H9 (cell line): ENCODE data around the gene LRP5. TPM values are rescaled to one million over a fixed set of nuclear protein-coding genes. Genes with fewer than 3 reads are reported as not detected.

Experiments used
- DNase-seq: peaks from one replicate; pipeline ENCODE4 v3.0.0-alpha.2; 2017
- H2AFZ ChIP-seq: one replicate; pipeline ENCODE4 v1.6.1; 2013; ENCODE audit warnings: mild to moderate bottlenecking, low read length, control low read depth, moderate library complexity
- H2AK5ac ChIP-seq: 2 replicates; pipeline ENCODE4 v1.6.1; 2013; ENCODE audit warnings: low read length, control low read depth, mixed read lengths; ENCODE audit not compliant: insufficient read length
- H2BK120ac ChIP-seq: one replicate; pipeline ENCODE4 v1.6.1; 2013; ENCODE audit warnings: low read depth, mild to moderate bottlenecking, low read length, control low read depth, inconsistent platforms; ENCODE audit not compliant: poor library complexity, severe bottlenecking
- H2BK12ac ChIP-seq: 2 replicates; pipeline ENCODE4 v1.6.1; 2013; ENCODE audit warnings: low read length, control low read depth, mixed read lengths, low read depth; ENCODE audit not compliant: insufficient read length
- H2BK15ac ChIP-seq: 2 replicates; pipeline ENCODE4 v1.6.1; 2013; ENCODE audit warnings: low read depth, low read length, control low read depth
- H2BK20ac ChIP-seq: one replicate; pipeline ENCODE4 v1.6.1; 2013; ENCODE audit warnings: low read depth, mild to moderate bottlenecking, low read length, control low read depth, inconsistent platforms; ENCODE audit not compliant: poor library complexity, severe bottlenecking
- H2BK5ac ChIP-seq: 2 replicates; pipeline ENCODE4 v1.6.1; 2013; ENCODE audit warnings: low read length, control low read depth, mixed read lengths; ENCODE audit not compliant: insufficient read length
- H3K14ac ChIP-seq: 2 replicates; pipeline ENCODE4 v1.6.1; 2013; ENCODE audit warnings: low read length, control low read depth; ENCODE audit not compliant: insufficient read depth
- H3K18ac ChIP-seq: 2 replicates; pipeline ENCODE4 v1.6.1; 2013; ENCODE audit warnings: low read depth, mild to moderate bottlenecking, mixed read lengths, low read length, control low read depth; ENCODE audit not compliant: insufficient read length
- H3K23ac ChIP-seq: 2 replicates; pipeline ENCODE4 v1.6.1; 2013; ENCODE audit warnings: low read length, control low read depth, mixed read lengths, low read depth; ENCODE audit not compliant: insufficient read length
- H3K23me2 ChIP-seq: 2 replicates; pipeline ENCODE4 v1.6.1; 2013; ENCODE audit warnings: low read depth, mild to moderate bottlenecking, mixed read lengths, low read length, control low read depth; ENCODE audit not compliant: insufficient read length, poor library complexity, severe bottlenecking
- H3K27ac ChIP-seq: 2 replicates; pipeline ENCODE4 v1.5.1; 2013; ENCODE audit warnings: low read length, control low read depth, mixed read lengths, low read depth; ENCODE audit not compliant: insufficient read length
- H3K27me3 ChIP-seq: 2 replicates; pipeline ENCODE4 v1.6.1; 2013; ENCODE audit warnings: low read length, control low read depth, inconsistent platforms; ENCODE audit not compliant: insufficient read depth
- H3K4ac ChIP-seq: 2 replicates; pipeline ENCODE4 v1.6.1; 2013; ENCODE audit warnings: low read depth, mild to moderate bottlenecking, control low read depth, inconsistent platforms, low read length, moderate library complexity
- H3K4me1 ChIP-seq: 2 replicates; pipeline ENCODE4 v1.6.1; 2013; ENCODE audit warnings: low read length, control low read depth, inconsistent platforms; ENCODE audit not compliant: insufficient read depth
- H3K4me2 ChIP-seq: 2 replicates; pipeline ENCODE4 v1.6.1; 2013; ENCODE audit warnings: low read length, control low read depth, mixed read lengths; ENCODE audit not compliant: insufficient read length, insufficient read depth
- H3K56ac ChIP-seq: 2 replicates; pipeline ENCODE4 v1.6.1; 2013; ENCODE audit warnings: low read depth, mild to moderate bottlenecking, mixed read lengths, low read length, control low read depth; ENCODE audit not compliant: insufficient read length
- H3K79me1 ChIP-seq: 2 replicates; pipeline ENCODE4 v1.6.1; 2013; ENCODE audit warnings: low read depth, mild to moderate bottlenecking, moderate library complexity, low read length, control low read depth, inconsistent platforms; ENCODE audit not compliant: insufficient read depth, poor library complexity, severe bottlenecking
- H3K79me2 ChIP-seq: 2 replicates; pipeline ENCODE4 v1.6.1; 2013; ENCODE audit warnings: low read length, control low read depth, inconsistent platforms; ENCODE audit not compliant: insufficient read depth
- H3K9ac ChIP-seq: 2 replicates; pipeline ENCODE4 v1.6.1; 2013; ENCODE audit warnings: low read length, control low read depth, mixed read lengths; ENCODE audit not compliant: insufficient read length; ENCODE audit errors: extremely low read depth
- H3K9me3 ChIP-seq: one replicate; pipeline ENCODE4 v1.6.1; 2013; ENCODE audit warnings: low read depth, low read length, inconsistent platforms; ENCODE audit not compliant: control insufficient read depth
- H3T11ph ChIP-seq: one replicate; pipeline ENCODE4 v1.6.1; 2013; ENCODE audit warnings: mild to moderate bottlenecking, low read length, control low read depth, inconsistent platforms
- H4K20me1 ChIP-seq: one replicate; pipeline ENCODE4 v1.6.1; 2013; ENCODE audit not compliant: control insufficient read depth, insufficient read length, insufficient read depth
- H4K5ac ChIP-seq: 2 replicates; pipeline ENCODE4 v1.6.1; 2013; ENCODE audit warnings: low read depth, mild to moderate bottlenecking, mixed read lengths, low read length, control low read depth; ENCODE audit not compliant: insufficient read length
- H4K8ac ChIP-seq: replicated peaks from 2 replicates; pipeline ENCODE4 v1.6.1; 2013; ENCODE audit warnings: low read length, control low read depth, mixed read lengths, low read depth; ENCODE audit not compliant: insufficient read length
- H4K91ac ChIP-seq: 2 replicates; pipeline ENCODE4 v1.6.1; 2013; ENCODE audit warnings: low read depth, mild to moderate bottlenecking, moderate library complexity, mixed read lengths, low read length, control low read depth; ENCODE audit not compliant: insufficient read length
- H3K27ac Mint-ChIP-seq, 3 experiments: 2 replicates in 2 of 3; 3 replicates in 1 of 3; pipeline ENCODE4 v1.8.0; 2020 to 2021; ENCODE audit warnings: mixed read lengths in 3 of 3, mild to moderate bottlenecking in 1 of 3, moderate library complexity in 1 of 3
- H3K27me3 Mint-ChIP-seq: 2 replicates; pipeline ENCODE4 v1.8.0; 2021; ENCODE audit warnings: low read depth, mild to moderate bottlenecking, moderate library complexity, mixed read lengths
- H3K36me3 Mint-ChIP-seq, 3 experiments: 2 replicates in 2 of 3; 3 replicates in 1 of 3; pipeline ENCODE4 v1.8.0; 2020 to 2021; ENCODE audit warnings: low read depth in 3 of 3, mixed read lengths in 3 of 3; ENCODE audit not compliant: insufficient read depth in 1 of 3
- H3K4me1 Mint-ChIP-seq, 2 experiments: 2 replicates each; pipeline ENCODE4 v1.8.0; 2020; ENCODE audit warnings: mixed read lengths in 2 of 2
- H3K4me3 Mint-ChIP-seq, 2 experiments: 2 replicates in 1 of 2; 3 replicates in 1 of 2; pipeline ENCODE4 v1.8.0; 2020 to 2021; ENCODE audit warnings: mild to moderate bottlenecking in 2 of 2, mixed read lengths in 2 of 2, moderate library complexity in 1 of 2
- H3K9me3 Mint-ChIP-seq, 2 experiments: 2 replicates in 1 of 2; 3 replicates in 1 of 2; pipeline ENCODE4 v1.8.0; 2020; ENCODE audit warnings: mild to moderate bottlenecking in 2 of 2, mixed read lengths in 2 of 2, moderate library complexity in 1 of 2
- WGBS: extraction: QIAGEN DNeasy Blood & Tissue Kit; methylation state at CpG from one replicate; pipeline ENCODE4 v1.1.7; 2013; ENCODE audit warnings: missing lambda C conversion rate, low lambda C conversion rate, mixed read lengths; ENCODE audit not compliant: insufficient read length; ENCODE audit errors: extremely low coverage; 5-methylcytosine and 5-hydroxymethylcytosine counted together
- total RNA-seq: library from RNA; stranded (reverse); gene quantifications from 2 replicates; pipeline ENCODE4 v1.2.1, GENCODE V29; 2021
- TF ChIP-seq, protein P1 (sequence below): fragments of 200-600 bp; sonication (generic); conservative IDR thresholded peaks from 3 replicates; pipeline ENCODE4 v1.8.0; 2021; ENCODE audit warnings: antibody characterized with exemption, mild to moderate bottlenecking

Gene LRP5
- total RNA-seq, 1 experiment from 2014 or later, result 38.4 TPM

DNA sequence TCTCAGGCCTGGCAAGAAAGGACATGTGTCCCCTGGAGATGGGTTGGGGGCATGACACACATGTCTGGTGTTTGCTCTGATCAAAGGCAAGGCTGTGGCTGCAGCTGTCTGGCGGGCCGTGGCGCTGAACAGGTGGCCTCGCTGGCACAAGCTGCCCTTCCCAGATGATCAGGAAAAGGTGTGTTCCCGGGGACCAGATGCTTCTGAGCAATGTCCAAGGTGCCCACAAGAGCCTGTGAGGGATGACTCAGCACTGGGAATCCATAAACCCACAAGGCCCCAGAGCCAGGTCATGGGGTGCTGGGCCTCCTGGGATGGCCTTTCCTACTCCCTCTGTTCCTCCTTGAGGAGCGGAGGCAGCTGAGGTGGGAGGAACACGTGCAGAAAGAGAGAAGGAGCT is 9.7 kb upstream of the LRP5 start:
- H3K79me2 ChIP-seq, result no peaks in the 10 kb centered on the region
- H3K23ac ChIP-seq, result no peak overlapping the region
- H4K8ac ChIP-seq, result no peak overlapping the region
- no peak overlapping the region for H3K4me2 ChIP-seq
- no peak for DNase-seq
- no peaks in the 10 kb centered on the region for H4K20me1 ChIP-seq
- peaks cover 21 to 26% of the 10 kb centered on the region in 2 experiments for H3K9me3 Mint-ChIP-seq
- H3K27me3 ChIP-seq, result no peaks in the 10 kb centered on the region
- H2AK5ac ChIP-seq, result no peak overlapping the region
- H3K79me1 ChIP-seq, result no peaks in the 10 kb centered on the region
- peaks cover 0 to 2% of the 10 kb centered on the region in 2 experiments; a peak in 1 of 4 replicates for H3K4me1 Mint-ChIP-seq
- no peak overlapping the region for H3K4me3 Mint-ChIP-seq
- H3K4ac ChIP-seq, result no peak overlapping the region
- no peak overlapping the region for H2BK12ac ChIP-seq
- TF ChIP-seq, protein P1, sequence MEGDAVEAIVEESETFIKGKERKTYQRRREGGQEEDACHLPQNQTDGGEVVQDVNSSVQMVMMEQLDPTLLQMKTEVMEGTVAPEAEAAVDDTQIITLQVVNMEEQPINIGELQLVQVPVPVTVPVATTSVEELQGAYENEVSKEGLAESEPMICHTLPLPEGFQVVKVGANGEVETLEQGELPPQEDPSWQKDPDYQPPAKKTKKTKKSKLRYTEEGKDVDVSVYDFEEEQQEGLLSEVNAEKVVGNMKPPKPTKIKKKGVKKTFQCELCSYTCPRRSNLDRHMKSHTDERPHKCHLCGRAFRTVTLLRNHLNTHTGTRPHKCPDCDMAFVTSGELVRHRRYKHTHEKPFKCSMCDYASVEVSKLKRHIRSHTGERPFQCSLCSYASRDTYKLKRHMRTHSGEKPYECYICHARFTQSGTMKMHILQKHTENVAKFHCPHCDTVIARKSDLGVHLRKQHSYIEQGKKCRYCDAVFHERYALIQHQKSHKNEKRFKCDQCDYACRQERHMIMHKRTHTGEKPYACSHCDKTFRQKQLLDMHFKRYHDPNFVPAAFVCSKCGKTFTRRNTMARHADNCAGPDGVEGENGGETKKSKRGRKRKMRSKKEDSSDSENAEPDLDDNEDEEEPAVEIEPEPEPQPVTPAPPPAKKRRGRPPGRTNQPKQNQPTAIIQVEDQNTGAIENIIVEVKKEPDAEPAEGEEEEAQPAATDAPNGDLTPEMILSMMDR, result no peak
- H2AFZ ChIP-seq, result no peak overlapping the region
- no peak overlapping the region for H4K91ac ChIP-seq
- H3K9ac ChIP-seq, result no peak overlapping the region
- H2BK20ac ChIP-seq, result no peak overlapping the region
- no peak overlapping the region; a peak in 1 of 7 replicates for H3K27ac Mint-ChIP-seq
- WGBS, result no CpG with 5 or more reads among the region's 7 CpGs
- H3K36me3 Mint-ChIP-seq, result peaks cover 10 to 21% (median 14%) of the 10 kb centered on the region in 3 experiments
- no peak overlapping the region for H3K27ac ChIP-seq
- H3K56ac ChIP-seq, result no peak overlapping the region
- H2BK15ac ChIP-seq, result no peak overlapping the region
- peaks cover 7% of the 10 kb centered on the region for H3K27me3 Mint-ChIP-seq
- no peaks in the 10 kb centered on the region for H3K4me1 ChIP-seq
- H3K18ac ChIP-seq, result no peak overlapping the region
- H3K14ac ChIP-seq, result no peak overlapping the region
- no peaks in the 10 kb centered on the region for H3K23me2 ChIP-seq
- H3K9me3 ChIP-seq, result peaks cover 5% of the 10 kb centered on the region
- H2BK5ac ChIP-seq, result no peak overlapping the region
- H4K5ac ChIP-seq, result no peak overlapping the region
- no peak overlapping the region for H3T11ph ChIP-seq
- no peak overlapping the region for H2BK120ac ChIP-seq
